Liver (tissue), 3 donors: ENCODE measurements around the gene DNAH17.

Source experiments
- EGR1 ChIP-seq, 2 donors: IDR thresholded peaks; 2 replicates each; pipeline ENCODE4 v1.6.1; 2016 to 2018; ENCODE audit warnings: antibody characterized with exemption in 2 of 2, low read depth in 2 of 2
- GABPA ChIP-seq, 2 donors: IDR thresholded peaks in 1 of 2; conservative IDR thresholded peaks in 1 of 2; 2 replicates each; pipeline ENCODE4 v1.6.1; 2016; ENCODE audit warnings: antibody characterized with exemption in 2 of 2, mild to moderate bottlenecking in 1 of 2, moderate library complexity in 1 of 2
- MAX ChIP-seq: IDR thresholded peaks from 2 replicates; pipeline ENCODE4 v1.6.1; 2016; ENCODE audit warnings: antibody characterized with exemption
- NR2F2 ChIP-seq: IDR thresholded peaks from 2 replicates; pipeline ENCODE4 v1.6.1; 2016; ENCODE audit warnings: antibody characterized with exemption
- RAD21 ChIP-seq, 2 donors: IDR thresholded peaks; 2 replicates each; pipeline ENCODE4 v1.6.1; 2016; ENCODE audit warnings: antibody characterized with exemption in 2 of 2, mild to moderate bottlenecking in 2 of 2
- SP1 ChIP-seq: IDR thresholded peaks from 2 replicates; pipeline ENCODE4 v1.6.1; 2018; ENCODE audit warnings: antibody characterized with exemption, mild to moderate bottlenecking
- TAF1 ChIP-seq: conservative IDR thresholded peaks from 2 replicates; pipeline ENCODE4 v1.6.1; 2016; ENCODE audit warnings: antibody characterized with exemption, mild to moderate bottlenecking
- YY1 ChIP-seq: IDR thresholded peaks from 2 replicates; pipeline ENCODE4 v1.6.1; 2016; ENCODE audit warnings: antibody characterized with exemption, mild to moderate bottlenecking
- TF ChIP-seq, protein P1 (sequence below): fragments of 150-350 bp; IDR thresholded peaks from 2 replicates; pipeline ENCODE4 v1.5.1; 2017; ENCODE audit warnings: improper control_type of control experiment, low read depth, low read length; ENCODE audit not compliant: missing input control
- TF ChIP-seq, protein P2 (sequence below): IDR thresholded peaks from 2 replicates; pipeline ENCODE4 v1.6.1; 2016; ENCODE audit warnings: antibody characterized with exemption
- TF ChIP-seq, protein P3 (sequence below): IDR thresholded peaks from 2 replicates; pipeline ENCODE4 v1.6.1; 2016; ENCODE audit warnings: antibody characterized with exemption, mild to moderate bottlenecking
- donor health status: healthy.
- donor health status: healthy.

- TF ChIP-seq, protein P1, sequence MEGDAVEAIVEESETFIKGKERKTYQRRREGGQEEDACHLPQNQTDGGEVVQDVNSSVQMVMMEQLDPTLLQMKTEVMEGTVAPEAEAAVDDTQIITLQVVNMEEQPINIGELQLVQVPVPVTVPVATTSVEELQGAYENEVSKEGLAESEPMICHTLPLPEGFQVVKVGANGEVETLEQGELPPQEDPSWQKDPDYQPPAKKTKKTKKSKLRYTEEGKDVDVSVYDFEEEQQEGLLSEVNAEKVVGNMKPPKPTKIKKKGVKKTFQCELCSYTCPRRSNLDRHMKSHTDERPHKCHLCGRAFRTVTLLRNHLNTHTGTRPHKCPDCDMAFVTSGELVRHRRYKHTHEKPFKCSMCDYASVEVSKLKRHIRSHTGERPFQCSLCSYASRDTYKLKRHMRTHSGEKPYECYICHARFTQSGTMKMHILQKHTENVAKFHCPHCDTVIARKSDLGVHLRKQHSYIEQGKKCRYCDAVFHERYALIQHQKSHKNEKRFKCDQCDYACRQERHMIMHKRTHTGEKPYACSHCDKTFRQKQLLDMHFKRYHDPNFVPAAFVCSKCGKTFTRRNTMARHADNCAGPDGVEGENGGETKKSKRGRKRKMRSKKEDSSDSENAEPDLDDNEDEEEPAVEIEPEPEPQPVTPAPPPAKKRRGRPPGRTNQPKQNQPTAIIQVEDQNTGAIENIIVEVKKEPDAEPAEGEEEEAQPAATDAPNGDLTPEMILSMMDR: no peak
- TF ChIP-seq RAD21 (IDR thresholded peaks at IDR 0.05): no peak
- TF ChIP-seq SP1: no peak
- TF ChIP-seq, protein P2, sequence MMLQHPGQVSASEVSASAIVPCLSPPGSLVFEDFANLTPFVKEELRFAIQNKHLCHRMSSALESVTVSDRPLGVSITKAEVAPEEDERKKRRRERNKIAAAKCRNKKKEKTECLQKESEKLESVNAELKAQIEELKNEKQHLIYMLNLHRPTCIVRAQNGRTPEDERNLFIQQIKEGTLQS: no peak
- TF ChIP-seq YY1: no peak
- no peak for TF ChIP-seq MAX
- TF ChIP-seq, protein P3, sequence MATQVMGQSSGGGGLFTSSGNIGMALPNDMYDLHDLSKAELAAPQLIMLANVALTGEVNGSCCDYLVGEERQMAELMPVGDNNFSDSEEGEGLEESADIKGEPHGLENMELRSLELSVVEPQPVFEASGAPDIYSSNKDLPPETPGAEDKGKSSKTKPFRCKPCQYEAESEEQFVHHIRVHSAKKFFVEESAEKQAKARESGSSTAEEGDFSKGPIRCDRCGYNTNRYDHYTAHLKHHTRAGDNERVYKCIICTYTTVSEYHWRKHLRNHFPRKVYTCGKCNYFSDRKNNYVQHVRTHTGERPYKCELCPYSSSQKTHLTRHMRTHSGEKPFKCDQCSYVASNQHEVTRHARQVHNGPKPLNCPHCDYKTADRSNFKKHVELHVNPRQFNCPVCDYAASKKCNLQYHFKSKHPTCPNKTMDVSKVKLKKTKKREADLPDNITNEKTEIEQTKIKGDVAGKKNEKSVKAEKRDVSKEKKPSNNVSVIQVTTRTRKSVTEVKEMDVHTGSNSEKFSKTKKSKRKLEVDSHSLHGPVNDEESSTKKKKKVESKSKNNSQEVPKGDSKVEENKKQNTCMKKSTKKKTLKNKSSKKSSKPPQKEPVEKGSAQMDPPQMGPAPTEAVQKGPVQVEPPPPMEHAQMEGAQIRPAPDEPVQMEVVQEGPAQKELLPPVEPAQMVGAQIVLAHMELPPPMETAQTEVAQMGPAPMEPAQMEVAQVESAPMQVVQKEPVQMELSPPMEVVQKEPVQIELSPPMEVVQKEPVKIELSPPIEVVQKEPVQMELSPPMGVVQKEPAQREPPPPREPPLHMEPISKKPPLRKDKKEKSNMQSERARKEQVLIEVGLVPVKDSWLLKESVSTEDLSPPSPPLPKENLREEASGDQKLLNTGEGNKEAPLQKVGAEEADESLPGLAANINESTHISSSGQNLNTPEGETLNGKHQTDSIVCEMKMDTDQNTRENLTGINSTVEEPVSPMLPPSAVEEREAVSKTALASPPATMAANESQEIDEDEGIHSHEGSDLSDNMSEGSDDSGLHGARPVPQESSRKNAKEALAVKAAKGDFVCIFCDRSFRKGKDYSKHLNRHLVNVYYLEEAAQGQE: no peak
- TF ChIP-seq EGR1 (IDR thresholded peaks at IDR 0.05; ENCODE audit: low read depth in 2 of 2): no peak
- no peak for TF ChIP-seq GABPA (IDR thresholded peaks at IDR 0.05 in 1 of 2, conservative IDR thresholded peaks at IDR 0.05 in 1 of 2)
- TF ChIP-seq TAF1: no peak
- TF ChIP-seq NR2F2: no peak
Measured at GRCh38 chr17:78500806-78501205, 76.4 kb downstream of the DNAH17 start.
